IMR-90 (cell line): ENCODE measurements around the gene CSK. TPM values are rescaled to one million over a fixed set of nuclear protein-coding genes. Genes with fewer than 3 reads are reported as not detected.

ENCODE experiments used
- ATAC-seq: fragments of 200-7000 bp; cut with Tn5 transposase; 2 replicates; pipeline ENCODE4 v1.9.1; 2020; ENCODE audit warnings: low read depth, mild to moderate bottlenecking, moderate library complexity
- BruUV-seq: library from RNA; stranded (reverse); fragments of 400-500 nt; replicated peaks from 2 replicates; lab custom pipeline; 2021; lab: Mats Ljungman, UMichigan
- CTCF ChIA-PET: fragments of 300-600 bp; formaldehyde crosslinking; extraction: SDS; loops from one replicate; lab custom pipeline; 2021; ENCODE audit warnings: antibody characterized with exemption; lab: Yijun Ruan, JAX
- POLR2A ChIA-PET: fragments of 300-600 bp; sonication (Branson Sonifier 250); formaldehyde crosslinking; loops from one replicate; lab custom pipeline; 2022; ENCODE audit warnings: antibody characterized with exemption; ENCODE audit not compliant: unreplicated experiment; lab: Charles Lee
- DNase-seq: peaks from one replicate; pipeline ENCODE4 v3.0.0; 2013
- H2AFZ ChIP-seq: replicated peaks from 2 replicates; pipeline ENCODE3; 2013; ENCODE audit warnings: low read length, mild to moderate bottlenecking; ENCODE audit not compliant: poor library complexity
- H2AK5ac ChIP-seq: 2 replicates; pipeline ENCODE4 v1.6.1; 2013; ENCODE audit warnings: low read depth, low read length, inconsistent platforms
- H2AK9ac ChIP-seq: replicated peaks from 2 replicates; pipeline ENCODE3; 2013; ENCODE audit warnings: mild to moderate bottlenecking, low read depth, low read length, moderate library complexity; ENCODE audit not compliant: poor library complexity
- H2BK120ac ChIP-seq: 2 replicates; pipeline ENCODE4 v1.6.1; 2013; ENCODE audit warnings: low read depth, low read length, inconsistent platforms
- H2BK15ac ChIP-seq: 3 replicates; pipeline ENCODE4 v1.6.1; 2013; ENCODE audit warnings: low read depth, low read length, inconsistent platforms
- H2BK20ac ChIP-seq: 2 replicates; pipeline ENCODE4 v1.6.1; 2013; ENCODE audit warnings: low read depth, mild to moderate bottlenecking, inconsistent platforms, low read length, moderate library complexity
- H2BK5ac ChIP-seq: 2 replicates; pipeline ENCODE4 v1.6.1; 2013; ENCODE audit warnings: mild to moderate bottlenecking, low read depth, low read length, inconsistent platforms; ENCODE audit not compliant: poor library complexity, severe bottlenecking
- H3K14ac ChIP-seq: replicated peaks from 2 replicates; pipeline ENCODE4 v1.6.1; 2013; ENCODE audit warnings: low read depth, low read length, inconsistent platforms
- H3K18ac ChIP-seq: 2 replicates; pipeline ENCODE4 v1.6.1; 2013; ENCODE audit warnings: low read depth, low read length, control low read depth
- H3K23ac ChIP-seq: 2 replicates; pipeline ENCODE4 v1.6.1; 2013; ENCODE audit warnings: low read depth, low read length, inconsistent platforms
- H3K27ac ChIP-seq: 2 replicates; pipeline ENCODE4 v1.5.1; 2013; ENCODE audit warnings: mild to moderate bottlenecking, control low read depth, low read length; ENCODE audit not compliant: insufficient read depth
- H3K27me3 ChIP-seq: 2 replicates; pipeline ENCODE4 v1.6.1; 2013; ENCODE audit warnings: low read length; ENCODE audit not compliant: control insufficient read depth, insufficient read depth
- H3K36me3 ChIP-seq: 2 replicates; pipeline ENCODE4 v1.6.1; 2013; ENCODE audit warnings: low read length, mixed read lengths; ENCODE audit not compliant: control insufficient read depth, insufficient read depth
- H3K4ac ChIP-seq: 2 replicates; pipeline ENCODE4 v1.6.1; 2013; ENCODE audit warnings: low read depth, low read length, inconsistent platforms
- H3K4me1 ChIP-seq: 2 replicates; pipeline ENCODE4 v1.6.1; 2013; ENCODE audit warnings: low read length, mixed read lengths; ENCODE audit not compliant: control insufficient read depth, insufficient read depth
- H3K4me2 ChIP-seq: 2 replicates; pipeline ENCODE4 v1.6.1; 2013; ENCODE audit warnings: low read depth, mild to moderate bottlenecking, control low read depth, low read length, moderate library complexity
- H3K4me3 ChIP-seq: 2 replicates; pipeline ENCODE4 v1.5.1; 2013; ENCODE audit warnings: low read depth, mild to moderate bottlenecking, control low read depth, low read length, moderate library complexity; ENCODE audit not compliant: insufficient read depth
- H3K56ac ChIP-seq: 2 replicates; pipeline ENCODE4 v1.6.1; 2013; ENCODE audit warnings: low read length, inconsistent platforms; ENCODE audit not compliant: insufficient read depth; ENCODE audit errors: extremely low read depth
- H3K79me1 ChIP-seq, 2 experiments: 2 replicates each; pipeline ENCODE4 v1.6.1; 2013; ENCODE audit warnings: low read length in 2 of 2, inconsistent platforms in 1 of 2, low read depth in 1 of 2
- H3K9ac ChIP-seq: 2 replicates; pipeline ENCODE4 v1.6.1; 2013; ENCODE audit warnings: low read depth, low read length, control low read depth
- H3K9me1 ChIP-seq: 2 replicates; pipeline ENCODE4 v1.6.1; 2013; ENCODE audit warnings: low read length, inconsistent platforms; ENCODE audit not compliant: insufficient read depth
- H3K9me3 ChIP-seq: 2 replicates; pipeline ENCODE4 v1.6.1; 2013; ENCODE audit warnings: low read length; ENCODE audit not compliant: control insufficient read depth, insufficient read depth
- H4K20me1 ChIP-seq: 2 replicates; pipeline ENCODE4 v1.6.1; 2013; ENCODE audit warnings: low read length, inconsistent platforms; ENCODE audit not compliant: insufficient read depth
- H4K5ac ChIP-seq: 2 replicates; pipeline ENCODE4 v1.6.1; 2013; ENCODE audit warnings: mild to moderate bottlenecking, low read depth, low read length, control low read depth
- H4K8ac ChIP-seq, 2 experiments: 2 replicates each; pipeline ENCODE4 v1.6.1; 2013; ENCODE audit warnings: low read depth in 2 of 2, low read length in 2 of 2, control low read depth in 1 of 2, inconsistent platforms in 1 of 2
- H4K91ac ChIP-seq: 2 replicates; pipeline ENCODE4 v1.6.1; 2013; ENCODE audit warnings: low read depth, low read length, inconsistent platforms; ENCODE audit not compliant: insufficient read depth
- BHLHE40 ChIP-seq: fragments of 150-350 bp; IDR thresholded peaks from 2 replicates; pipeline ENCODE4 v1.6.1; 2016; ENCODE audit warnings: mild to moderate bottlenecking, low read depth, low read length
- CEBPB ChIP-seq: IDR thresholded peaks from 2 replicates; pipeline ENCODE4 v1.6.1; 2012; ENCODE audit warnings: low read depth, low read length, improper control_type of control experiment
- FOS ChIP-seq: fragments of 150-350 bp; IDR thresholded peaks from 2 replicates; pipeline ENCODE4 v1.6.1; 2016; ENCODE audit warnings: low read depth, low read length
- MAFK ChIP-seq: IDR thresholded peaks from 2 replicates; pipeline ENCODE4 v1.6.1; 2012; ENCODE audit warnings: low read depth, low read length, improper control_type of control experiment
- MAZ ChIP-seq: IDR thresholded peaks from 2 replicates; pipeline ENCODE4 v1.6.1; 2012; ENCODE audit warnings: low read depth, mild to moderate bottlenecking, low read length, improper control_type of control experiment, moderate library complexity, borderline replicate concordance
- MXI1 ChIP-seq: IDR thresholded peaks from 2 replicates; pipeline ENCODE4 v1.6.1; 2012; ENCODE audit warnings: low read depth, mild to moderate bottlenecking, low read length, moderate library complexity, borderline replicate concordance
- NFE2L2 ChIP-seq: fragments of 150-350 bp; IDR thresholded peaks from 2 replicates; pipeline ENCODE4 v1.6.1; 2016; ENCODE audit warnings: low read depth, mild to moderate bottlenecking, low read length
- POLR2A ChIP-seq: IDR thresholded peaks from 2 replicates; pipeline ENCODE4 v1.6.1; 2012; ENCODE audit warnings: mild to moderate bottlenecking, low read depth, low read length
- RAD21 ChIP-seq: IDR thresholded peaks from 2 replicates; pipeline ENCODE4 v1.6.1; 2012; ENCODE audit warnings: low read length, improper control_type of control experiment
- RFX5 ChIP-seq: IDR thresholded peaks from 2 replicates; pipeline ENCODE4 v1.8.0; 2012; ENCODE audit warnings: low read depth, mild to moderate bottlenecking, low read length, moderate library complexity
- SMC3 ChIP-seq: fragments of 150-350 bp; IDR thresholded peaks from 2 replicates; pipeline ENCODE4 v1.6.1; 2016; ENCODE audit warnings: low read depth, mild to moderate bottlenecking, antibody characterized with exemption, low read length, moderate library complexity
- USF2 ChIP-seq: fragments of 150-350 bp; IDR thresholded peaks from 2 replicates; pipeline ENCODE4 v1.6.1; 2017; ENCODE audit warnings: mild to moderate bottlenecking, antibody characterized with exemption, low read length, low read depth
- WGBS, 2 experiments: methylation state at CpG; one replicate each; pipeline versions ENCODE4 v1.1.5 to v1.1.7; 2013; ENCODE audit warnings: missing lambda C conversion rate in 2 of 2; ENCODE audit not compliant: insufficient read length in 1 of 2; ENCODE audit errors: extremely low coverage in 2 of 2; 5-methylcytosine and 5-hydroxymethylcytosine counted together
- dilution Hi-C: fragments of 300-500 bp; cut with HindIII; formaldehyde crosslinking; loops from one replicate; pipeline ENCODE4 v1.14.3; 2018; ENCODE audit warnings: low sequenced_read_pairs; ENCODE audit not compliant: unreplicated experiment
- in situ Hi-C: fragments of 300-500 bp; cut with MboI; formaldehyde crosslinking; loops from 3 replicates; pipeline ENCODE4 v1.14.3; 2019; ENCODE audit warnings: low sequenced_read_pairs, inconsistent platforms, mixed read lengths
- intact Hi-C: fragments of 100-400 bp; cut with micrococcal nuclease; formaldehyde crosslinking; loops from 2 replicates; pipeline ENCODE4 v1.10.0; 2022
- polyA plus RNA-seq, 3 experiments: library from polyadenylated mRNA; depleted of rRNA; stranded (reverse); fragments of >200 nt; gene quantifications; 2 replicates each; pipeline ENCODE4 v1.2.3, GENCODE V29; 2012; ENCODE audit warnings: low replicate concordance in 1 of 3
- total RNA-seq: library from RNA; depleted of rRNA; stranded (reverse); fragments of >200 nt; gene quantifications from 2 replicates; pipeline ENCODE4 v1.2.3, GENCODE V29; 2012
- TF ChIP-seq, protein P1 (sequence below): fragments of 150-350 bp; IDR thresholded peaks from 2 replicates; pipeline ENCODE4 v1.6.1; 2016; ENCODE audit warnings: low read depth, mild to moderate bottlenecking, low read length, moderate library complexity, borderline replicate concordance
- TF ChIP-seq, protein P2 (sequence below): conservative IDR thresholded peaks from 2 replicates; pipeline ENCODE4 v1.5.1; 2012; ENCODE audit warnings: mild to moderate bottlenecking, low read depth, low read length, improper control_type of control experiment

Gene CSK
- total and polyA plus RNA-seq, 2 of the 4 experiments (the other 2 are of a cell fraction): 10.8 to 54.0 TPM

- Histone ChIP-seq H4K8ac (no peak overlapping the region), H4K20me1 (peaks cover 82% of the 10 kb centered on the region), H3K27ac (no peak overlapping the region), H2BK120ac (no peak overlapping the region), H2AK5ac (no peak overlapping the region), H3K79me1 (peaks cover 11 to 84% of the 10 kb centered on the region in 2 experiments; a peak in 3 of 4 replicates), H2BK20ac (no peak overlapping the region), H2AFZ (no peak overlapping the region), H2BK5ac (no peak overlapping the region), H4K5ac (no peak overlapping the region), H3K9me3 (no peaks in the 10 kb centered on the region), H3K4ac (0 out of 2 replicates have a peak overlapping the region, but pooled peaks have one; percentile 9), H3K9me1 (peaks cover 31% of the 10 kb centered on the region), H3K27me3 (no peaks in the 10 kb centered on the region), H4K91ac (no peak overlapping the region), H3K14ac (0 out of 2 replicates have a peak overlapping the region, but pooled peaks have one; percentile 45), H3K4me3 (no peak overlapping the region), H2AK9ac (peak overlapping the region; percentile 16), H3K9ac (no peak overlapping the region), H3K4me1 (peaks cover 35% of the 10 kb centered on the region), H3K36me3 (peaks cover 2% of the 10 kb centered on the region; the same call in 1 of the 2 replicates), H3K23ac (peak overlapping the region; percentile 66; the same call in 1 of the 2 replicates), H3K56ac (no peak overlapping the region), H3K18ac (no peak overlapping the region), H3K4me2 (no peak overlapping the region), H2BK15ac (no peak overlapping the region)
- intact Hi-C loops: no loop called here
- in situ Hi-C loops: no loop called here
- ATAC-seq (no peak), DNase-seq (no peak)
- no CpG with 5 or more reads among the region's 7 CpGs for WGBS, 2 experiments
- BruUV-seq: no TSS peak
- ChIA-PET CTCF (interaction anchor here (0.9 to 1.5 kb wide), 2 partner anchors 18 to 24 kb away, joined by 3 to 5 read pairs; no protein-coding TSS in a partner anchor), POLR2A (no interaction called here)
- dilution Hi-C loops: no loop called here
- TF ChIP-seq NFE2L2 (no peak), MXI1 (no peak), RFX5 (no peak), FOS (no peak), POLR2A (no peak), BHLHE40 (no peak), USF2 (no peak), MAFK (no peak), MAZ (no peak), RAD21 (no peak), CEBPB (no peak), SMC3 (no peak)
- TF ChIP-seq, protein P1, sequence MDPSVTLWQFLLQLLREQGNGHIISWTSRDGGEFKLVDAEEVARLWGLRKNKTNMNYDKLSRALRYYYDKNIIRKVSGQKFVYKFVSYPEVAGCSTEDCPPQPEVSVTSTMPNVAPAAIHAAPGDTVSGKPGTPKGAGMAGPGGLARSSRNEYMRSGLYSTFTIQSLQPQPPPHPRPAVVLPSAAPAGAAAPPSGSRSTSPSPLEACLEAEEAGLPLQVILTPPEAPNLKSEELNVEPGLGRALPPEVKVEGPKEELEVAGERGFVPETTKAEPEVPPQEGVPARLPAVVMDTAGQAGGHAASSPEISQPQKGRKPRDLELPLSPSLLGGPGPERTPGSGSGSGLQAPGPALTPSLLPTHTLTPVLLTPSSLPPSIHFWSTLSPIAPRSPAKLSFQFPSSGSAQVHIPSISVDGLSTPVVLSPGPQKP: no peak
- TF ChIP-seq, protein P2, sequence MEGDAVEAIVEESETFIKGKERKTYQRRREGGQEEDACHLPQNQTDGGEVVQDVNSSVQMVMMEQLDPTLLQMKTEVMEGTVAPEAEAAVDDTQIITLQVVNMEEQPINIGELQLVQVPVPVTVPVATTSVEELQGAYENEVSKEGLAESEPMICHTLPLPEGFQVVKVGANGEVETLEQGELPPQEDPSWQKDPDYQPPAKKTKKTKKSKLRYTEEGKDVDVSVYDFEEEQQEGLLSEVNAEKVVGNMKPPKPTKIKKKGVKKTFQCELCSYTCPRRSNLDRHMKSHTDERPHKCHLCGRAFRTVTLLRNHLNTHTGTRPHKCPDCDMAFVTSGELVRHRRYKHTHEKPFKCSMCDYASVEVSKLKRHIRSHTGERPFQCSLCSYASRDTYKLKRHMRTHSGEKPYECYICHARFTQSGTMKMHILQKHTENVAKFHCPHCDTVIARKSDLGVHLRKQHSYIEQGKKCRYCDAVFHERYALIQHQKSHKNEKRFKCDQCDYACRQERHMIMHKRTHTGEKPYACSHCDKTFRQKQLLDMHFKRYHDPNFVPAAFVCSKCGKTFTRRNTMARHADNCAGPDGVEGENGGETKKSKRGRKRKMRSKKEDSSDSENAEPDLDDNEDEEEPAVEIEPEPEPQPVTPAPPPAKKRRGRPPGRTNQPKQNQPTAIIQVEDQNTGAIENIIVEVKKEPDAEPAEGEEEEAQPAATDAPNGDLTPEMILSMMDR: no peak
These were observed 4.8 kb downstream of the CSK start for GRCh38 chr15:74786551-74787165.
